Measurements from ENCODE around the gene UBALD2.

UBALD2 gene

GRCh38 chr17:76318586-76318985 is 53.4 kb downstream of the UBALD2 start:
- DNase-seq (ENCODE audit: low read depth): no peak

Measured in activated T-cell treated with anti-CD3 and anti-CD28 coated beads for 1 hour (primary cell).